GM23248 (cell line): ENCODE data around the gene FNDC1. TPM values are rescaled to one million over a fixed set of nuclear protein-coding genes. Genes with fewer than 3 reads are reported as not detected.

Source experiments
- DNase-seq: peaks from one replicate; pipeline ENCODE4 v3.0.0-alpha.2; 2015
- H2AFZ ChIP-seq: fragments of 200-600 bp; sonication (generic); 2 replicates; pipeline ENCODE4 v1.6.1; 2016; ENCODE audit warnings: antibody characterized with exemption
- H3F3A ChIP-seq: fragments of 200-600 bp; sonication (generic); 2 replicates; pipeline ENCODE4 v1.6.1; 2016; ENCODE audit warnings: mild to moderate bottlenecking, antibody characterized with exemption, mixed run types; ENCODE audit not compliant: insufficient read depth
- H3K27ac ChIP-seq: fragments of 200-600 bp; sonication (generic); 2 replicates; pipeline ENCODE4 v1.5.1; 2016; ENCODE audit warnings: mild to moderate bottlenecking
- H3K27me3 ChIP-seq: fragments of 200-600 bp; sonication (generic); replicated peaks from 2 replicates; pipeline ENCODE4 v1.6.1; 2016; ENCODE audit warnings: mild to moderate bottlenecking; ENCODE audit not compliant: insufficient read depth
- H3K36me3 ChIP-seq: fragments of 200-600 bp; sonication (generic); 2 replicates; pipeline ENCODE4 v1.6.1; 2016; ENCODE audit warnings: low read depth, mild to moderate bottlenecking
- H3K4me1 ChIP-seq: fragments of 200-600 bp; sonication (generic); 2 replicates; pipeline ENCODE4 v1.6.1; 2016; ENCODE audit warnings: mild to moderate bottlenecking; ENCODE audit not compliant: insufficient read depth
- H3K4me2 ChIP-seq: fragments of 200-600 bp; sonication (generic); one replicate; pipeline ENCODE4 v1.6.1; 2016; ENCODE audit warnings: mild to moderate bottlenecking; ENCODE audit not compliant: unreplicated experiment
- H3K4me3 ChIP-seq: fragments of 200-600 bp; sonication (generic); 2 replicates; pipeline ENCODE4 v1.5.1; 2016; ENCODE audit warnings: mild to moderate bottlenecking
- H3K79me2 ChIP-seq: fragments of 200-600 bp; sonication (generic); 2 replicates; pipeline ENCODE4 v1.6.1; 2016; ENCODE audit warnings: mild to moderate bottlenecking; ENCODE audit not compliant: insufficient read depth
- H3K9ac ChIP-seq: fragments of 200-600 bp; sonication (generic); 2 replicates; pipeline ENCODE4 v1.6.1; 2016; ENCODE audit warnings: mild to moderate bottlenecking
- H3K9me2 ChIP-seq: fragments of 200-600 bp; sonication (generic); 2 replicates; pipeline ENCODE4 v1.6.1; 2016; ENCODE audit warnings: mixed run types, mild to moderate bottlenecking, moderate library complexity; ENCODE audit not compliant: insufficient read depth
- H3K9me3 ChIP-seq: fragments of 200-600 bp; sonication (generic); one replicate; pipeline ENCODE4 v1.6.1; 2017; ENCODE audit warnings: low read depth
- H4K20me1 ChIP-seq: fragments of 200-600 bp; sonication (generic); 2 replicates; pipeline ENCODE4 v1.6.0; 2016; ENCODE audit not compliant: insufficient read depth
- EZH2 ChIP-seq: fragments of 200-600 bp; sonication (generic); IDR thresholded peaks from 2 replicates; pipeline ENCODE4 v1.6.1; 2018; ENCODE audit warnings: antibody characterized with exemption, mild to moderate bottlenecking; ENCODE audit not compliant: insufficient read depth, poor library complexity, severe bottlenecking
- EZH2phosphoT487 ChIP-seq: fragments of 200-600 bp; sonication (generic); IDR thresholded peaks from 2 replicates; pipeline ENCODE4 v1.6.1; 2018; ENCODE audit warnings: antibody characterized with exemption, moderate library complexity, mild to moderate bottlenecking, low read depth; ENCODE audit not compliant: insufficient read depth
- WGBS, 2 experiments: methylation state at CpG; one replicate each; pipeline ENCODE4 v1.1.6; 2015 to 2017; ENCODE audit warnings: low lambda C conversion rate in 2 of 2, low coverage in 1 of 2; ENCODE audit errors: missing lambda C conversion rate in 2 of 2; 5-methylcytosine and 5-hydroxymethylcytosine counted together
- in situ Hi-C: fragments of 300-500 bp; cut with MboI; formaldehyde crosslinking; loops from 2 replicates; pipeline ENCODE4 v1.15.0; 2020
- polyA plus RNA-seq: library from polyadenylated mRNA; unstranded; fragments of >200 nt; fragmentation: Nextera tagmentation; extraction: Ambion mirVana; gene quantifications from 2 replicates; pipeline ENCODE4 v1.2.1, GENCODE V29; 2016
- total RNA-seq: library from RNA; depleted of rRNA; stranded (reverse); fragments of >200 nt; shearing (Covaris generic); gene quantifications from 2 replicates; pipeline ENCODE4 v1.2.3, GENCODE V29; 2014

Gene FNDC1
- total and polyA plus RNA-seq, 2 experiments from 2014 or later, result 5.2 to 7.8 TPM

DNA sequence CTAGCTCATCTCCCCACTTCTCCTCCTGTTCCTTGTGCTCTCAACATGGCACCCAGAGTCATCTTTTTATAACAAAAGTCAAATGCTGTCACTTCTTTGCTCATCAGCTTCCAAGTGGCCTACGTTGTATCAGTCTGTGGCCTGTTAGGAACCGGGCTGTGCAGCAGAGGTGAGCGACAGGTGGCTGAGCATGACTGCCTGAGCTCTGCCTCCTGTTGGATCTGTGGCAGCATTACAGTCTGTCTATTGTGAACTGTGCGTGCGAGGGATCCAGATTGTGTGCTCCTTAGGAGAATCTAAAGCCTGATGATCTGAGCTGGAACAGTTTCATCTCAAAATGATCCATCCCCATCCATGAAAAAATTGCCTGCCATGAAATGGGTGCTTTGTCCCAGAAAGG, 129.6 kb downstream of the FNDC1 start:
- H3K4me1 ChIP-seq, result no peaks in the 10 kb centered on the region
- H3F3A ChIP-seq, result no peaks in the 10 kb centered on the region
- H3K36me3 ChIP-seq, result no peaks in the 10 kb centered on the region
- H4K20me1 ChIP-seq, result no peaks in the 10 kb centered on the region
- no peaks in the 10 kb centered on the region for H3K79me2 ChIP-seq
- no peak for DNase-seq
- no peak overlapping the region for H3K27ac ChIP-seq
- WGBS, 2 experiments, result 46 to 68% methylated on average over 5 of the region's 5 CpGs
- no peak overlapping the region for H2AFZ ChIP-seq
- H3K9ac ChIP-seq, result no peak overlapping the region
- H3K27me3 ChIP-seq, result no peaks in the 10 kb centered on the region
- no peaks in the 10 kb centered on the region for H3K9me3 ChIP-seq
- TF ChIP-seq EZH2phosphoT487 (no peak), EZH2 (no peak)
- H3K9me2 ChIP-seq, result no peaks in the 10 kb centered on the region
- no peak overlapping the region for H3K4me3 ChIP-seq
- in situ Hi-C loops, result no loop called here
- no peak overlapping the region for H3K4me2 ChIP-seq

DNA sequence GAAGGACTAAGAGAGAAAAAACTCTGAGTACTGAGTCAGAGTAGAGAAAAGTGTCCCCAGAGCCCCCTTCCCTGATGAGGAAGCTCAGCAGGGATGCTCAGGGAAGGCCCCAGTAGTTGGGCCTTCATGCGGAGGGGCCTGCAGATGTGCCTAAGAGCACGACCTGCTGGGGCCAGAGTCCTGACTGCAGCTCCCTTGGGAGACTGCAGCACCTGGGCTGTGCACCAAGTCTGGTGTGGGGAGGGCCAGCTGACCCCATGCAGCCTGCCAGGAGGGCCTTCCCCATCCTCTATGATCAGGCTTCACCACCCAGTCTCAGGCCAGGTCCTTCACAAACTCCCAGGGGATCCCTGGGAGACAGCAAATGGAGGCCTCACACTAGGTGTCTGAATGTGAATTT, 130.4 kb downstream of the FNDC1 start:
- no peak overlapping the region for H3K4me2 ChIP-seq
- H4K20me1 ChIP-seq, result no peaks in the 10 kb centered on the region
- DNase-seq, result no peak
- H3K9me2 ChIP-seq, result no peaks in the 10 kb centered on the region
- 54 to 71% methylated on average over 2 of the region's 2 CpGs for WGBS, 2 experiments
- H3K27me3 ChIP-seq, result no peaks in the 10 kb centered on the region; the same call in 1 of the 2 replicates
- H3K36me3 ChIP-seq, result no peaks in the 10 kb centered on the region
- no peak overlapping the region for H3K4me3 ChIP-seq
- in situ Hi-C loops, result no loop called here
- no peak overlapping the region for H3K9ac ChIP-seq
- H2AFZ ChIP-seq, result no peak overlapping the region
- TF ChIP-seq EZH2phosphoT487 (no peak), EZH2 (no peak)
- no peaks in the 10 kb centered on the region for H3F3A ChIP-seq
- no peaks in the 10 kb centered on the region for H3K4me1 ChIP-seq
- H3K79me2 ChIP-seq, result no peaks in the 10 kb centered on the region
- no peaks in the 10 kb centered on the region for H3K9me3 ChIP-seq
- no peak overlapping the region for H3K27ac ChIP-seq

DNA sequence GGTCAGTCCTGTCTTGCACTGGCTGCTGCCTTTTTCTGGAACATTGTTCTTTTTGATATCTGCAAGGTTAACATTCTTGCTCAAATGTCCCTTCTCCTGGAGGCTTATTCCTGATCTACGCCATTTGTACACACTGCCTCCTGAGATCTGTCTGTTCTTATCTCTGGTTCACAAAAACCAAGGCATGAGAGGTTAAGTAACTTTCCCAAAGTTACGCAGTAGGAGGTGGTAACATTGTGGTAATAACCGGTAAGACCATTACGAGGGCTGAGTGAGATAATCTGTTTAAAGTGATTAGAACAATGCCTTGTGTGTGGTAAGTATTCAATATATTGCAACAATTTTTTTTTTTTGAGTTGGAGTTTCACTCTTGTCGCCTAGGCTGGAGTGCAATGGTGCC, 132.1 kb downstream of the FNDC1 start:
- Histone ChIP-seq H3K9me2 (no peaks in the 10 kb centered on the region), H3K4me2 (no peak overlapping the region), H3K4me1 (no peaks in the 10 kb centered on the region), H3K4me3 (no peak overlapping the region), H3K36me3 (no peaks in the 10 kb centered on the region), H3K27me3 (peaks cover 6% of the 10 kb centered on the region; the same call in 1 of the 2 replicates), H2AFZ (no peak overlapping the region), H4K20me1 (no peaks in the 10 kb centered on the region), H3K79me2 (no peaks in the 10 kb centered on the region), H3F3A (no peaks in the 10 kb centered on the region), H3K9ac (no peak overlapping the region), H3K9me3 (no peaks in the 10 kb centered on the region), H3K27ac (no peak overlapping the region)
- WGBS, 2 experiments, result 65 to 76% methylated on average over 5 of the region's 5 CpGs
- DNase-seq, result no peak
- no peak for TF ChIP-seq EZH2phosphoT487
- no peak for TF ChIP-seq EZH2
- in situ Hi-C loops, result no loop called here

DNA sequence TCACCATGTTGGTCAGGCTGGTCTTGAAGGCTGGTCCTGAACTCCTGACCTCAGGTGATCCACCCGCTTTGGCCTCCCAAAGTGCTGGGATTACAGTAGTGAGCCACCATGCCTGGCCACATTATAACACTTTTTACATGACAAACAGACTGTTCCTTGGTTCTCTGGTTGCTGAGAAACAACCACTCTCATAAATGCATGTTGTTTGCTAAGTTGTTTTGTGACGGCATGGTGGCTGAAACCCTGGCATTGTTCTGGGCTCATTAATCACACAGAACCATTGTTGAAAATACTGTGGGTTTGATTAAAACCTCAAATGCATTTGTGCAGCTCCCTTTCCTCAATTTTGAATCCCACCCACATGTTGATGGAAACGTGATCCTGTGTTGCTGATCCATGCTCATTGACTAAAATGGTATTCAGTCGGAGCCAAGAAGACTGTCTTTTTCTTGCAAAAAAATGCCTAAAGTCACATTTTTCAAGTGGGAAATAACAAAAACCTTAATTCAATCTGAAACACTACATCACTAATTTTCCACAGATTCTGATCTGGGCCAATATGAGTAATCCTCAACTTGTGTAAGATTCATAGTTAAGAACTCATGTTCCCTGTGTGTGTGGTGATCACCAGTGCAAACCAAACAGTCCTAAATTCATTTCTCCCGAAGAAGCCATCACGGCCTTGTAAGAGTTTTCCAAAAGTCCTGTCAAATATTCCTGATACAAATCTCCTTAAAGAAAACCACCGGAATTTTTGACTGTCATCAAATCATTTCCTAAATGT, 132.8 kb downstream of the FNDC1 start:
- Histone ChIP-seq H3K79me2 (no peaks in the 10 kb centered on the region), H3K4me2 (no peak overlapping the region), H3K4me3 (no peak overlapping the region), H2AFZ (no peak overlapping the region), H4K20me1 (no peaks in the 10 kb centered on the region), H3K36me3 (no peaks in the 10 kb centered on the region), H3K27ac (no peak overlapping the region), H3F3A (no peaks in the 10 kb centered on the region), H3K9me2 (no peaks in the 10 kb centered on the region), H3K9ac (no peak overlapping the region), H3K4me1 (no peaks in the 10 kb centered on the region), H3K27me3 (peaks cover 6% of the 10 kb centered on the region; the same call in 1 of the 2 replicates), H3K9me3 (no peaks in the 10 kb centered on the region)
- DNase-seq, result peak; percentile 46
- WGBS, 2 experiments, result 31 to 32% methylated on average over 7 of the region's 7 CpGs
- TF ChIP-seq EZH2 (no peak), EZH2phosphoT487 (no peak)
- in situ Hi-C loops, result no loop called here
